Kidney epithelial cell (primary cell): ENCODE results near the gene ADAMTS9. TPM values are rescaled to one million over a fixed set of nuclear protein-coding genes. Genes with fewer than 3 reads are reported as not detected.

ENCODE experiments used
- DNase-seq: peaks from one replicate; pipeline ENCODE4 v3.0.0-alpha.2; 2010; ENCODE audit warnings: low read depth
- H3K27me3 ChIP-seq: 2 replicates; pipeline ENCODE4 v1.6.0; 2011; ENCODE audit warnings: low read length; ENCODE audit not compliant: control insufficient read depth, insufficient read depth
- H3K36me3 ChIP-seq: 2 replicates; pipeline ENCODE4 v1.5.1; 2011; ENCODE audit warnings: low read length; ENCODE audit not compliant: control insufficient read depth, insufficient read depth
- H3K4me3 ChIP-seq: 2 replicates; pipeline ENCODE4 v1.5.1; 2011; ENCODE audit warnings: low read depth, mild to moderate bottlenecking, control low read depth, low read length
- total RNA-seq: library from RNA; depleted of rRNA; stranded (reverse); fragments of >200 nt; gene quantifications from 2 replicates; pipeline ENCODE4 v1.2.3, GENCODE V29; 2015
- TF ChIP-seq, protein P1 (sequence below): IDR thresholded peaks from 2 replicates; pipeline ENCODE4 v1.5.1; 2011; ENCODE audit warnings: mild to moderate bottlenecking, moderate library complexity, low read length, control low read depth, inconsistent platforms; ENCODE audit not compliant: insufficient read depth, poor library complexity, severe bottlenecking

Gene ADAMTS9
- total RNA-seq, 1 donor from 2014 or later, result 211 TPM

DNA sequence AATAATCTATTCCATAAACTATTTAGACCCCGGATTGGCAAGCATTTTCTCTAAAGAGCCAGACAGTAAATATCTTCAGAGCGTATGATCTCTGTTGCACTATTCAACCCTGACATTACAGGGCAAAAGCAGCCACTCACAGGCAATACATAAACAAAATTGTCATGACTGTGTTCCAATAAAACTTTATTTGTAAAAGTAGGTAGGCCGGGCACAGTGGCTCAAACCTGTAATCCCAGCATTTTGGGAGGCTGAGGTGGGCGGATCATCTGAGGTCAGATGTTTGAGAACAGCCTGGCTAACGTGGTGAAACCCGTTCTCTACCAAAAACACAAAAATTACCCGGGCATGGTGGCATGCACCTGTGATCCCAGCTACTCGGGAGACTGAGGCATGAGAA, 66.5 kb downstream of the ADAMTS9 start:
- Histone ChIP-seq H3K4me3 (no peak overlapping the region), H3K36me3 (peaks cover 1% of the 10 kb centered on the region), H3K27me3 (no peaks in the 10 kb centered on the region)
- TF ChIP-seq, protein P1, sequence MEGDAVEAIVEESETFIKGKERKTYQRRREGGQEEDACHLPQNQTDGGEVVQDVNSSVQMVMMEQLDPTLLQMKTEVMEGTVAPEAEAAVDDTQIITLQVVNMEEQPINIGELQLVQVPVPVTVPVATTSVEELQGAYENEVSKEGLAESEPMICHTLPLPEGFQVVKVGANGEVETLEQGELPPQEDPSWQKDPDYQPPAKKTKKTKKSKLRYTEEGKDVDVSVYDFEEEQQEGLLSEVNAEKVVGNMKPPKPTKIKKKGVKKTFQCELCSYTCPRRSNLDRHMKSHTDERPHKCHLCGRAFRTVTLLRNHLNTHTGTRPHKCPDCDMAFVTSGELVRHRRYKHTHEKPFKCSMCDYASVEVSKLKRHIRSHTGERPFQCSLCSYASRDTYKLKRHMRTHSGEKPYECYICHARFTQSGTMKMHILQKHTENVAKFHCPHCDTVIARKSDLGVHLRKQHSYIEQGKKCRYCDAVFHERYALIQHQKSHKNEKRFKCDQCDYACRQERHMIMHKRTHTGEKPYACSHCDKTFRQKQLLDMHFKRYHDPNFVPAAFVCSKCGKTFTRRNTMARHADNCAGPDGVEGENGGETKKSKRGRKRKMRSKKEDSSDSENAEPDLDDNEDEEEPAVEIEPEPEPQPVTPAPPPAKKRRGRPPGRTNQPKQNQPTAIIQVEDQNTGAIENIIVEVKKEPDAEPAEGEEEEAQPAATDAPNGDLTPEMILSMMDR, result no peak
- DNase-seq, result no peak

DNA sequence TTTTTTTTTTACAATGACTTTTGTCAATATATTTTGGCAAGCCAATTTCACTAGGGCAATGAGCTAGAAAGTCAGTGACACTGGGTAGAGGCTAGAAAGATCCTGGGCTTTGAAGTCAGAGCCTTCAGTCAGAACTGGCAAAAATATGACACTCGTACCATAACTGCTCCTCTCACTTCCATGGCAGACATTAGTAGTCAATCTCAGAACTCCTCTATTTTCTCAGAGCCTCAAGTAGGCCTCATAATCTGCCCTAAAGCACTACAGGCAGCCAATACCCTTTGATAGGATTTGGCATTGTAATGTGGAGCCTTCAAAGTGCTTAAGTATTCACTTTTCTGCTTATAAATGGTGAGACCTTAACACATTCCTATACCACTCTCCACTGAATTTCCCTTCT, 67.8 kb downstream of the ADAMTS9 start:
- Histone ChIP-seq H3K4me3 (no peak overlapping the region), H3K36me3 (peaks cover 4% of the 10 kb centered on the region), H3K27me3 (no peaks in the 10 kb centered on the region)
- DNase-seq, result no peak
- TF ChIP-seq, protein P1, result no peak

DNA sequence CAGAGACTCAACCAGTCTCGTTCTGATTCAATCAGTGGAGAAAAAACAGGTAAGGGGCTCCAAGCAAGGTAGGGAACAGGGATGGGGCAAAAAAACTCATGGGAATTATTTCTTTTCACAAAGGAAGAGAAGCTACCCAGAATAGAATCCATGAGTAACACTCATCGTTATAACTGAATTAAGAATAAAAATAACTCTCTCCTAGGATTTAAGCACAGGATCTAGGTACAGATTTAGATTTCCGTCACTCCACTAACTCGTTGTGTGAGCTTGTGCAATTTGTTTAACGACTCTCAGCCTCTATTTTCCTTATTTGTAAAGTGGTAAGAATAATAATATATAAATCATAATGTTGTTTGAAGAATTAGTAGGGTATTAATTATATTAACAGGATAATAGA, 68.6 kb downstream of the ADAMTS9 start:
- Histone ChIP-seq H3K36me3 (peaks cover 4% of the 10 kb centered on the region), H3K4me3 (no peak overlapping the region), H3K27me3 (no peaks in the 10 kb centered on the region)
- TF ChIP-seq, protein P1, result no peak
- DNase-seq, result no peak

DNA sequence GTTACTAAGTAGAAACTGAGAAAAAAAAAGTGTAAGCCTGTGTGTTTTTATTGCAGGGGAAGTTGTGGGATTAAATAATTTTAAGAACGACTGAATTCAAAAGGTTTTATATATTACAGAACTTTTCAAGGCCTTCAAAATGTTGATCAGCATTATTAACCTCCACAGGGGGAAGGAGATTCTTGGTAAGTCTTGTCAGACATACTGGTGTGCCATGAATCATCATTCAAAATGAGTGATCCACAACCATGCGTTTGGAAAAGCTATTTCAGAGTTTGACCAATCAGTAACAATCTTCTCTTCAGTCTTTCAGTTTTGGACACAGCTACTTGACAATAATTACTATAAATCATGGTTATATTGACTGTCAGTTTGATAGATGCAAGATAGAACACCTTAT, 70.2 kb downstream of the ADAMTS9 start:
- DNase-seq, result no peak
- H3K4me3 ChIP-seq, result no peak overlapping the region
- no peaks in the 10 kb centered on the region for H3K27me3 ChIP-seq
- TF ChIP-seq, protein P1, result no peak
- peaks cover 4% of the 10 kb centered on the region for H3K36me3 ChIP-seq

DNA sequence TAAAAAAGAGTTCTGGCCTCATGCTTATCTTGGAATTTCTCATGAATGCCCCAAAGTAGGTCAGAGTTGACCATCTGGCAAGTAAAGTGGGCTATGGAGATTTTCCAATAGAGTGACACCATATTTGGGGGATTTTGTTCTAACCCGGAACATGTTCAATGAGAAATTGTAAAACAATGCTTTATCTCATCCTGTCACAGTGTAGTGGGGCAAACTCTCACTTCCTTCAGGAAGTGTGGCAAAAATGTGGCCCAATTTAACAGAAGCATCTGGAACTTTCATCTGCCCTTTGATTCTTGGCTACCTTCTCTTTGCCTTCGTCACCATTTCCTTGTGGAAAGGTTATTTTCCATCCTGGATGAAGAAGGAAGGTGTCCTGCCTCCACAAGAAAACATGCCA, 70.8 kb downstream of the ADAMTS9 start:
- TF ChIP-seq, protein P1, result no peak
- H3K4me3 ChIP-seq, result no peak overlapping the region
- no peaks in the 10 kb centered on the region for H3K27me3 ChIP-seq
- DNase-seq, result no peak
- H3K36me3 ChIP-seq, result peaks cover 4% of the 10 kb centered on the region

DNA sequence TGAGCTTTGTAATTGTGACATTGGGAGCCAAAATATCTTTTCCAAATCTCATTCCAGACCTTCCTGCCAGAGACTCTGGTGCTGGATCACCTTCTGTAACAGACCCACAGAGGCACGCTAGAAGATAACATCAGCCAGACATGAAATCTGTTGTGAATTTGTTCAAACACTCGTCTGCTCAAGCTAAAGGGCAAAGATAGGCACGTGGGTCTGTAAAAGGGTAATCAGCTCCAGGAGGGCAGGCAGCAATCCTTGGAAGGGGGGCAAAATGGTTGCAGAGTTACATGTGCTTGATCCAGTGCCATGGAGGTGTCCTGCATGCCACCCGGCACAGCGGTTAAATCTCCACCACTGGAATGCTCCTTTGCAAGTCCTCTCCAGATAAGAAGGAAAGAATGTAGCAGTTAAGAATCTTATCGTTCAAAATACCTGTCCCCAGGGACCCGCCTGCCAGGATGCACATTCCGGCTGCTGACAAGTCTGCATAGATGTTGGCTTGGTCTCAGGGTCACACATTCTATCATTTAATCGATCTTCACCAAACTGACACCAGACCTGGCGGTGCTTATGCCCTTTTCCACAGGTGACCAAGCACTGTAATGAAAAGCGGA, 74.8 kb downstream of the ADAMTS9 start:
- no peak for DNase-seq
- peaks cover 2% of the 10 kb centered on the region for H3K36me3 ChIP-seq
- TF ChIP-seq, protein P1, result no peak
- no peaks in the 10 kb centered on the region for H3K27me3 ChIP-seq
- H3K4me3 ChIP-seq, result no peak overlapping the region
